ENCODE data around the gene TMEM101.
"Not testable (repeated sequence)": the region's sequence is repeated elsewhere in the genome, so short reads cannot be mapped to it uniquely, and the experiment has no call there.

Gene TMEM101

DNA sequence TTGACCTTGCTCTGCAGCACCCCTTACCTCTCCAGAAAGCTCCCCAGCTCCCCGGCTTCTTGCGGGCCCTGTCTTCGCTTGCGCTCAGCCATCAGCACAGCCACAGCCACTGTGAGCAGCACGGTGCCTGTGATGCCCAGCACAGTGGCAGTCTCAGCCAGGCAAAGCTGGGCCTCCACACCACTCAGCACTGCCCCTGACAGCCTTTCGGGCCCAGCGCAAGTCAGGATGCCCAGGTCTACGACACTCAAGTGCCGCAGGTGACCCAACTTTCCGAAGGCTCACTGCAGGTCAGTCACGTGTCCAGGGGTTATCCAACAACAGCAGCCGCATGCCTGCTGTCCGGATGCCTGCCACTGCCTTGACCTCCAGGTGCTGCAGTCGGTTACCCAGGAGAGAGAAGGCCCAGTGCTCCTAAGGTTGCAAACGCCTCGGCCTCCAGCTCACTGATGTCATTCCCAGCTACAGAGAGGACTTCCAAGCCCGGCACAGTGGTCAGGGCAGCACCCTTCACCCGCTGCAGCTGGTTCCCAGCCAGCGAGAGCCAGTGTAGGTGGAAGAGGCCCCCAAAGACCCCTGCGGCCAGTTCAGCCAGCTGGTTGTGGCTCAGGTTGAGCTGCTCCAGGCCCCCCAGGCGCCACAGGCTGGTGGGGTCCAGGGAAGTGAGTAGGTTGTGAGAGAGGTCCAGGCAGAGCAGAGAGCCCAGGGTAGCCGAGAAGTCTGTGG is 8.9 kb upstream of the TMEM101 start:
- DNase-seq: no peak

DNA sequence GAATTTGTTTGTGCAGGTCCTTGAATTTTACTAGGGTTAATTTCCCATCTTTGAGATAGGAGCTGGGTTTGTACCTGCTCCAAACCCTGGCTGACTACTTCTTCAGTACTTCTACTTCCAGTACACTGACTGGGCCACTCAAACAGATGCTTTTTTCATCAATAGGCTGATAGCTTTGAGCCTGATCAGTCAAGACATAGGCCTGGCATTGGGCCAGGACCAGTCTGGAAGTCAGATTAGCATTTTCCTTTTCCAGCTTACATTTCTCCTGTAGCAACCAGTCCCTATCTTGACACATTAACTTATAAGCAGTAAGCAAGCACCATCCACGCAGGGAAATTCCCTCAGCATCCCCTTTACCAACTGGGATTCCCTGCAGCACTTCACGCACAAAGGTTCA is 7.5 kb upstream of the TMEM101 start:
- DNase-seq: no peak

DNA sequence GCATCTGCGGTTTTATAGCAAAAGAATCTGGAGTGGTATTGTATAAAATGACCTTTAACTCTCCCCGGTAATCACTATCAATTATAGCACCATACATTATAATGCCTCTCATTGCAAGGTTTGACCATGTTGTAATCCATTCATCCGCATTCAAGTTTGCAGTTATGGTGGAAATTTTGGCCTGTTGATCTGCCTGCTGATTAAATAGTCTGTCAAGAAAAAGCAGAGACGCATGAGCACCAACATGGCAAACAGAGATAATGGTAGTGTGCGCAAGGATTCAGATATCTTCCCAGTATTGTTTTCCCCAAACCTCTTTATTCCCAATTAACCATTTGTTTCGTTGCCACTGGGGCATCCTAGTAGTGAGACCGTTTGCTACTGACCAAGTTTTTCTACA is 6.5 kb upstream of the TMEM101 start:
- DNase-seq: not testable (repeated sequence)

DNA sequence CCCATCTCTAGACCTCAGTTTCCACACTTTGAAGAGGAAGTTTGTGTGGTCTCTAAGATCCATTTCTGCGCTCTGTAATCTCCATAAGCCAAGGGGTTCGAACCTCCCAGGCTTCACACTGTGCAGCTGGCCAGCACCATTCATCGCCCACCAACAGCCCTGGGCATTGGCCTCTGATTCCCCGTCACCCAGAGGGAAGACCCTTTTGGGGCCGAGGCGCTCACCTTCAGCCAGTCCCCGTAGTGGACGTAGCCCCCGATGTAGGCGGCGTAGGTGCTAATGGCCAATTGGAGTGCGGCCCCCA is 678 bp downstream of the TMEM101 start:
- DNase-seq: peak; percentile 65

DNA sequence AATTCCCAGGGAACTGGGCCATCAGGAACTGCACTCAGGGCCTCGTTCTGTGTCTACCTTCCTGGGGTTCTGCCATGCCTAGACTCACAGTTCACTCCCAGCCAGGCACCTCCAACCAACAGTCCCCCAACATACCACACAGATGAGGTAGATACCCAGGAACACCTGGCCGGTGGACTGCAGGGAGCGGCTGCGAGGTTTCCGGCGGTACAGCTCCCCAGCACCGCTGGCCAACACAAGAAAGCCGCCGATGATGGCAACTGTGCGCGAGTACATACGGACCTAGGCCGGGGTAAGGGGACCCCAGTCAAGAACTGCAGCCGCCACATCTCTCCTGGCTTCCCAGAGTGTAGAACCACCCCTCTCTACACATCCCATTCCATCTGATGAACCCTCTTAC is 1.9 kb downstream of the TMEM101 start:
- DNase-seq: no peak

DNA sequence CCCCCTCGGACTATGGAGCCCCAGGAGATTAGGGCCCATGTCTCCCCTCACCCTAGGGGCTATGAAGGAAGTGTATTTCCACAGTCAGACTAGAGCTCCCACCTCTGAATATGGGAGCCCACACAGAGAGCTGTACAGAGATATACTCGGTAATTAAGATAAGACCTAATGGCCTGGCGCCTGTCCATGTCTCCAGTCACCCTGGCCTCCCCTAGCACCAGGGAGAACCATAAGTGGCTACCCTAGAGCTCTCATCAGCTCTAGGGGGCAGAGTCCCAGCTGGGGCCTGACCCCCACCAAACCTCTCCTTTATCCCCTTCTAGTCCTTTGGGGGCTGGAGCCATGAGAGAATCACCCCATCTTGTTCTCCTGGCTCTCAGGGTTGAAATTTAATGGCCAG is 2.4 kb downstream of the TMEM101 start:
- DNase-seq: no peak

DNA sequence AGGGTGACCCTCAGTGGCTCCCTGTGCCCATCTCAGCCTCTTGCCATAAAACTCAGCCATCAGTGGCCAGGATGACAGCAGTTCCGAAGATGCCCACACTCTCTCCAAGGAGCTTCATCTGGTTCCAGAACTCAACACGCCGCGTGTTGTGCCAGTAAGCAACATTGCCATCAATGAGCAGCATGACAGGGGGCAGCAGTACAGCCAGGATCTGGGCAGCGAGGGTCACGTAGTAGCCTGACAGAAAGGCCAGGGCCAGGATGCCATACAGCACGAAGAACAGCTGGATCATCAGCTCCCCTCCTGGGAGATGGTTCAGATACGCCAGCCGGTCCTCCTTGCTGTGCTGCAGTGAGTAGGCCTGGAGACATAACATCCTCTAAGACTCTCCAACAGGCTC is 2.9 kb downstream of the TMEM101 start:
- DNase-seq: no peak

DNA sequence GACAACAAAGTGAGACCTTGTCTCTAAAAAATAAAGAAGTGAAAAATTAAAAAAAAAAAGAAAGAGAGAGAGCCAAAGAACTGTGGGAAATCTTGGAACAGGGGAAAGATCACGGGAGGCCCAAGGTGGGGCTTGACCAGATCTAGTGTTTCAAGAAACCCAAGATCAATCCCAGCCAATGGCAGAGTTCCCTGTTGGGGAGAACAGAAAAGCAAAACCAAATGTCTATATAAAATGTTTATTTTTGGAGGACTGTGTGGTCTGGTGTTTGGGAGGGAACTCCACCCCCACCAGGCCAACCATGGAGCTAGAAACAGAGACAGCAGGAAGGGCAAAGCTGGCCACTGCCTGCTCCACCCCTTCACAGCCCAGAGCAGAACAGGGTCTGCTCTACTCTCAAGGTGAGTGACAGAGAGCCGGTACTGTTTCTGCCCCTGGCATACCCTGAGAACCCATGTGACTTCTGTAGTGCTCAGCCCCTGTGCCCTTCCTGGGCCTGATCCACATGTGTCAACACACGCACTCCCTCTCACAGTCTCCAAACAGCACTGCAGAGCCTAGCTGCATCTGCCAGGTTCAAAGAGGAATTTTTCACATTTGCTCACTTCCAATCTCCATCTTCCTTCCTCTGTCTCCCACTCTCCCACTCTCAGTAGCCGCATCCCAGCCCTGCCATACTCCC is 3.7 kb downstream of the TMEM101 start:
- no peak for DNase-seq

DNA sequence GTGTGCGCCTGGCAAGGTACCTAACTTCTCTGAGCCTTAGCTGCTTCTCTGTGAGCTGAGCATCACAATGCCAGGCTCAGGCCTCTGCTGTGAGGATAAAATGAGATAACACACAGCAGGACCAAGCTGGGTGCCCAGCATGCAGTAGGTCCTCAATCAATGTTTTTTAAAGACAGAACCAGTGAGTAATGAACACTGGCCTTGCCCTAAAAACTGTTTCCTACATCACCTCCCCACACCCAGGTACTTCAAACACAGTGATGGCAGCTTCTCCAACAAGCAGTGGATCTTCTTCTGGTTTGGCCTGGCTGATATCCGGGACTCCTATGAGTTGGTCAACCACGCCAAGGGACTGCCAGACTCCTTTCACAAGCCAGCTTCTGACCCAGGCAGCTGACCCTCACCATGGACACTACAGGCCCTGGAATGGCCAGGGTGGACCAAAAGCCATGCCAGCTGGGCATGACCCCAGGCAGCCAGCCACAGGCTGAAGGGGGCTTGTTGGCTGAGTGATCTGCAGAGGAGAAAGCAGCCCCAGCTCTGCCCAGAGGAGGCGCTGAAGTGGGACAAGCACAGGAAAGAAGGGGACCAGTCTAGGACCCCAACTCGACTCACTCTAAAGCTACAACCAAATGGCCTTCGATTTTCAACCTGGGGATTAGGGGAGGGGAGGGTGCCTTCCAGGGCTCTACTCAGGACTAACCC is 6.4 kb downstream of the TMEM101 start:
- DNase-seq: no peak

DNA sequence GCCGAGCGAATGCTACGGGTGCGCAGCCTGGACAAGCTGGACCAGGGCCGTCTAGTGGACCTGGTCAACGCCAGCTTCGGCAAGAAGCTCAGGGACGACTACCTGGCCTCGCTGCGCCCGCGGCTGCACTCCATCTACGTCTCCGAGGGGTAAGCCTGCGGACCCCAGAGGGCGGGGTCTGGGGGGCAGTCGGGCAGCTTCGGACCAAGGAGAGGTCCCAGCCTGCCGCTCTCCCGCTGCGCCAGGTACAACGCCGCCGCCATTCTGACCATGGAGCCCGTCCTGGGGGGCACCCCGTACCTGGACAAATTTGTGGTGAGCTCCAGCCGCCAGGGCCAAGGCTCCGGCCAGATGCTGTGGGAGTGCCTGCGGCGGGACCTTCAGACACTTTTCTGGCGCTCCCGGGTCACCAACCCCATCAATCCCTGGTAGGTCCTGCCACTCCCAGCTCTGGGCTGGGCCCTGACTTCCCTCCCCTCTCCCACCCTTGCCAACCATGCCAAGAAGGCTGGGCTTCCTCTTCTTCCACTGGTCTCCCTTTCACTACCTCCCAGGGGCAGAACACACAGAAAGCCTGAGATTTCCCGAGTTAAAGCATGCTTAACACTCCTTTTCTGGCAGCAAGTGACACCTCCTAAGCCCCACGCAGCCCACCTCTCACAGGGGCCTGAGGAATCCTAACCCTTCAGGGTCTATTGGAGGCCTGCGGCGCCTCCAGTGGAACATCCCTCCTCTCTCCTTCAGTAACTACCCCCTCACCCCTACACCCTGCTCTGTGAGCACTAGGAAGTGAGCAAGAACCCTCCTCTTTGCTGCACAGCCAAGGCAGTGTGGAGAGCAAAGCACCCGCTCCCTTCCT is 7.2 kb downstream of the TMEM101 start:
- no peak for DNase-seq

DNA sequence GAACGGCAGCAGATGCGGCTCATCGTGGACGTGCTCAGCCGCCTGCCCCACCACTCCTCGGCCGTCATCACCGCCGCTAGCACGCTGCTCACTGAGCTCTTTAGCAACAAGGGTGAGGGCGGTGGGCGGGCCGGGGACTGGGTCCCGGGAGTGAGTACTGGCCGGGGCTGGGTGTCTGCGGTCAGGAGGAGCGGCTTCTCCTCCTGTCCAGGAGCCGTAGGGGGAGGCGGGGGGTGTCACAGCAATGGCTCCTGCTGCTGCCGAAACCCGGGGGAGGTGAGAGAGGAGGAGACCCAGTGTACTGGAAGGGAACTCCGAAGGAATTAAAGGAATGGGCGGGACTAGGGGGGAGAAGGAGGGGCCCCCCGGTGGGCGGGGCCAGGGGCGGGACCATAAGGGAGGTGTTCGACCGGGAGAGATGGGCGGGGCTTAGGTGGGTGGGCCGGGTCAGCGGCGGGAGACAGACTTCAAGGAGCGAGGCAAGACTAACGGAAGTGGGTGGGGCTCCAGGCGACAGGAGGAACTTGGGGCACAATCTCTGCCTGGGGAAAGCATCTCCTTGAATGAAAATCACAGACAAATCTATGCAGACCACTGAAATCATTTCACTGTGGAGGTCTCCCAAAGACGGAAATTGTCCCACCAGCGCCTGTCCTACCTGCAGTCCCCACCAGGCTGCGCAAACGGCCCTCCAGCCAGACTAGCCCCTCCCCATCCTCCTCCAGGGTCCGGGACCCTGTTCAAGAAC is 8.0 kb downstream of the TMEM101 start:
- peak; percentile 99 for DNase-seq

DNA sequence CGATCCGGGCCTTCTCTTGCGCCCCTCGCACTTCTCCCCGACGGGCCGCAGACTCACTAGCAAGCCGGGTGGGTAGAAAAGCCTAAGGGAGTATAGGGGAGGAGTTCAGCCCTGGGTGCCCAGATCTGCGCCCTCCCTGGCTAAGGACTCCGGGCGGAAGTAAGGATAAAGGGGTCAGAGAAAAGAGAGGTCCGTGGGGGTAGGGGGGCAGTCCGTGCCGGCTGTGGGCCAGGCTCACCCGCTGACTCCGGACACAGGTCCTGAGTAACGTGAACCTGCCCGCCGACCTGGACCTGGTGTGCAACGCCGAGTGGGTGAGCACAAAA is 8.5 kb downstream of the TMEM101 start:
- no peak for DNase-seq

DNA sequence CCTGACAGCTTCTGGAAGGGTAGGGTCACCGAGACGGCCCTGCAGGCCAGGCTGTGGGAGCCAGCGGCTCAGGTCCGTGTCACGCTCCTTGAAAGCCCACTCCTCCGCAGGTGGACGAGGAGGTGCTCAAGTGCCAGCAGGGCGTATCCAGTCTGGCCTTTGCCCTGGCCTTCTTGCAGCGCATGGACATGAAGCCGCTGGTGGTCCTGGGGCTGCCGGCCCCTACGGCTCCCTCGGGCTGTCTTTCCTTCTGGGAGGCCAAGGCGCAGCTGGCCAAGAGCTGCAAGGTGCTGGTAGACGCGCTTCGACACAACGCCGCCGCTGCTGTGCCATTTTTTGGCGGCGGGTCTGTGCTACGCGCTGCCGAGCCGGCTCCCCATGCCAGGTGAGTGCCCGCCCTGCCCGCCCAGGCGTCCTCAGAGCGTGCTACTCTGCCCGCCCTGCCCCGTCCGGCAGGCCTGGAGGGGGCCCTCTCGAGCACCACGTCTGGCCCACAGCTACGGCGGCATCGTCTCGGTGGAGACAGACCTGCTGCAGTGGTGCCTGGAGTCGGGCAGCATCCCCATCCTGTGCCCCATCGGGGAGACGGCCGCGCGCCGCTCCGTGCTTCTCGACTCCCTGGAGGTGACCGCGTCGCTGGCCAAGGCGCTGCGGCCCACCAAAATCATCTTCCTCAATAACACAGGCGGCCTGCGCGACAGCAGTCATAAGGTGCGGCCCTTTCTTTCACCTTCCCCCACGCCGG is 9.1 kb downstream of the TMEM101 start:
- DNase-seq: peak; percentile 79

DNA sequence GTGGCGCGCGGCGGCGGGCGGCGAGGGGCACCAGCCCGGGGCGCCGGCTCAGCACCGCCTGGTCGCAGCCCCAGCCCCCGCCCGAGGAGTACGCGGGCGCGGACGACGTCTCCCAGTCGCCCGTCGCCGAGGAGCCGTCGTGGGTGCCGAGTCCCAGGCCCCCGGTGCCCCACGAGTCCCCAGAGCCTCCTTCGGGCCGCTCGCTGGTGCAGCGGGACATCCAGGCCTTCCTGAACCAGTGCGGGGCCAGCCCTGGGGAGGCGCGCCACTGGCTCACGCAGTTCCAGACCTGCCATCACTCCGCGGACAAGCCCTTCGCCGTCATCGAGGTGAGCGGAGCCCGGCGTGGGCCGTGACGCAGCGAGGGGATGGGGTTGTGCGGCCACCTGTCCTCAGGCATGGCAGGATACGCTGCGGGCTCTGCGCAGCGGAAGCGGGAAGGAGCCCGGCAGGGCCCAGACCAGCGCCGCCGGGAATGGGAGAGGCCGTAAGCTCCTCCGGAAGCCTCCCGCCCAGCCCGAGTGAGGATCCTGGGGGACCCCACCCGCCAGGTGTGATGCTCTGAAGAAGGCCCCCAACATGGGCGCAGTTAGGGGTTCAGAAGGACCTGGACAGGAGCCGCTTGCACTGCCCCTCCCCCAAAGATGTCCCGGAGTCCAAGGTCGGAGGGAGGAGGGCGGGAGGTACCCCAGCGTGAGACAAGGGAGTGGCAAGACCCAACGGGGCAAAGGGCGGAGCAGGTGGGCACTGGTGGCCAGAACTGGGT is 9.8 kb downstream of the TMEM101 start:
- peak; percentile 68 for DNase-seq

DNA sequence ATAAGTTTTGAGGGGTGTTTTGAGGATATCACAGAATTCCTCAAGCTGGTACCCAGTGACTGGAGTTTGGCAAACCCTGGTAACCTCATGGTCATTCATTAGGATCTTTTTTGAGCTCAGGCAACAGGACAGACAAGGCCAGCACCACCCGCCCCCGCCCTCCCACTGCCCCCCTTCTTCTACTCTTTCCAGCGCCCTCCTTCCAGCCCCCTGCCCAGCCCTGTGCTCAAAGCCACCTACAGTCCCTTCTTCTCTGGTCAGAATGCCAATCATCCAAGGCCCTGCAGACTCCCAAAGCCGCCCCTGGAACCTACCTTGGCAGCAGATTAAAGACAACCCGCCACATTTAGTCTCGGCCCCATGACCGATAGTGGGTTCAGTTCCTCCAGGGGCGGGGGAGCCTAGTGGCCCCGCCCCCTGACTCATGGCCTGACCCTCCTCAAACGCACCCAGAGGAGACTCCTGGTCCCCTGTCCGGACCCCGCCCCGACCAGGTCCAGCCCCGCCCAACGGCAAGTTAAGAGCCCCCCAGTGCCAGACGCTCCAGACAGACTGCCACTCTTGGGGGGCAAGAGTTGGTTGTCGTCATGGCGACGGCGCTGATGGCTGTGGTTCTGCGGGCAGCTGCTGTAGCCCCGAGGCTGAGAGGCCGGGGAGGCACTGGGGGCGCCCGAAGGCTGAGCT is 10.5 kb downstream of the TMEM101 start, which contains the start of gene NAGS:
TSS of gene NAGS (plus strand) at position 546 of the 684 bp plus-strand sequence. CDS start at position 588, 42 bp downstream.
- peak; percentile 64 for DNase-seq

DNA sequence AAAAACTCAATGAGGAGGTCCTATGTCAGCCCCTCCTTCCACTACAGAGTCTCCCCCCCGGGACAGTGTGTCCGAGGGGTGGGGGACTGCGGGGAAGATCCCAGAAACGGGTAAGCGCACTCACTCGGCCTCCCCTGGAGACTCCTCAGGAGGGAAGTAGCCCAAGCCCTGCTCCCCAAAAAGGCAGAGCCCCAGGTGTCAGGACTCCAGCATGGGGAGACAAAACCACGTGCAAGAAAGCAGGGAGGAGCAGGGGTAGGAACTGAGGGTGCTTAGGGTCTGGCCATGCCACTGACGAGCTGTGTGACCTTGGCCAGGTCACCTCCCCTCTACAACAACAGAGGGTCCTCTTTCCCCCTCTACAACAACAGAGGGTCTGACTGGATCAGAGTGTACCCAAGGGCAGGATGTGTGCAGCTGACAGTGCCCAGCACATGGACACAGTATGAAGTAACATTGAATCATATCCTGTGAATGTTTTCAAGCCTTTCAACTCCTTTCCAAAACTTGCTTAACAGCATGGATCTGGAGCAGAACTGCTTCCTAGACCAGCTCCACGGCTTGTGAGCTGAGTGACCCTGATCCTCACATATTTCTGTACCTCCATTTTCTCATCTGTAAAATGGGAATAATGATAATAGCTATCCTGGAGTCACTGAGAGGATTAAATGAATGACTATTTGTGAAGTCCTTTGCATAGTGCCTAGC is 12.5 kb downstream of the TMEM101 start:
- DNase-seq: no peak

DNA sequence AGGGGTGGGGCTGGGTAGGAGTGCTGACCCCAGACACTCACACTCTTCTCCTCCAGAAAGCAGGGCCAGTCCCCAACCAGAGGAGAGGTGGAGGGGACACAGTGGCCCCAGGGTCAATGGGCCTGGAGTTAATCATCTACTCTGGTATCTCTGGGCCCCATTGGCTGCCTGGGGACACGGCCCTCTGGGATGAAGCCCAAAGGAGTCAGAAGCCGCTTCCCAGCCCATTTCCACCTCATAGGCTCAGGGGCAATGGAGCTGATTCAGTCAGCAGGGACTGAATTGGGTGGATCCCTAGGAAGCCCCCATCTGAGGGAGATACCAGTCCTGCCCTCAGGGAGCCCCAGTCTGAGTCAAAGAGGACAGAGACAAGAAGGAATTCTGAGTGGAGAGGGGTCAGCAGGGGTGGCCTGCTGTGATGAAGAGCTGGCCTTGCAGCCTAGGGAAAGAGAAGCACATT is 13.3 kb downstream of the TMEM101 start:
- no peak for DNase-seq

DNA sequence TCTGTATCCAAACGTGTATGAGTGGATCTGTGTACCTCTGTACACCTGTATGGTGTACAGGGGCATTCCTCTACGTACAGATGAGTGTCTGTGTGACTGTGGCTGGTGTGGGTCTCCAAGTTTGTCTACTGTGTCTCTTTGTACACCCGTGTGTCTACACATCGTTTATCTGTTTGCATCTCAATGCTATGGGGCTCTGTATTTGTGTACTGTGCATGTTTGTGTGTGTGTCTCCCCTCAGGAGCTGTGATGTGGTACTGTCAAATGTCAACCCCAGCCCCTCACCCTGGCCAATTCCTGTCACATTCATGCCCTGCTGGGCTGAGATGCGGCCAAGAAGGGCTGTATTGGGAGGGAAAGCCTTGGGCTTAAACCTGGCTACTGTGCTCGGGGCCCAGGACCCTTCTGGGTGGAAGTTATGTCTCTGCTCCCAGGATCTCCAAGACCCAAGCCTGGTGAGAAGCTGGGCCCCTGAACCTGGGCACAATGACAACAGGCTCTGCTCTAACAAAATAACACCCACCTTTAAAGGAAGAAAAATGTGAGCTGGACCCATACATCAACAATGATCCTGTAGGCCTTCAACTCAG is 13.8 kb downstream of the TMEM101 start:
- no peak for DNase-seq
